ENCODE data around the gene TAC3.
"Not testable (repeated sequence)": the region's sequence is repeated elsewhere in the genome, so short reads cannot be mapped to it uniquely, and the experiment has no call there.

The TAC3 gene

GRCh38 chr12:56980941-56981530, 35.3 kb downstream of the TAC3 start:
- no peak for DNase-seq

DNA sequence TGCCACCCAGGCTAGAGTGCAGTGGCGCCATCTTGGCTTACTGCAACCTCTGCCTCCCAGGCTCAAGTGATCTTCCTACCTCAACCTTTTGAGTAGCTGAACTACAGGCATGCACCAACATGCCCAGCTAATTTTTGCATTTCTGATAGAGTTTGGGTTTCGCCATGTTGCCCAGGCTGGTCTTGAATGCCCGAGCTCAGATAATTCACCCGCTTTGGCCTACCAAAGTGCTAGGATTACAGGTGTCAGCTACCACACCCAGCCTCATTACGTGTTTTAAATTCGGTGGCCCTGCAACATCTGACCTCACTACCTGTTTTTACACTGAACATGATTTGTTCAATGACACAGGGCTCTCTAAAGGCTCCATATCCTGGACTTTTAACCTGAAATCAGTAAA, 36.1 kb downstream of the TAC3 start:
- DNase-seq = no peak

GRCh38 chr12:56979628-56980027, 36.7 kb downstream of the TAC3 start:
- DNase-seq = no peak

DNA sequence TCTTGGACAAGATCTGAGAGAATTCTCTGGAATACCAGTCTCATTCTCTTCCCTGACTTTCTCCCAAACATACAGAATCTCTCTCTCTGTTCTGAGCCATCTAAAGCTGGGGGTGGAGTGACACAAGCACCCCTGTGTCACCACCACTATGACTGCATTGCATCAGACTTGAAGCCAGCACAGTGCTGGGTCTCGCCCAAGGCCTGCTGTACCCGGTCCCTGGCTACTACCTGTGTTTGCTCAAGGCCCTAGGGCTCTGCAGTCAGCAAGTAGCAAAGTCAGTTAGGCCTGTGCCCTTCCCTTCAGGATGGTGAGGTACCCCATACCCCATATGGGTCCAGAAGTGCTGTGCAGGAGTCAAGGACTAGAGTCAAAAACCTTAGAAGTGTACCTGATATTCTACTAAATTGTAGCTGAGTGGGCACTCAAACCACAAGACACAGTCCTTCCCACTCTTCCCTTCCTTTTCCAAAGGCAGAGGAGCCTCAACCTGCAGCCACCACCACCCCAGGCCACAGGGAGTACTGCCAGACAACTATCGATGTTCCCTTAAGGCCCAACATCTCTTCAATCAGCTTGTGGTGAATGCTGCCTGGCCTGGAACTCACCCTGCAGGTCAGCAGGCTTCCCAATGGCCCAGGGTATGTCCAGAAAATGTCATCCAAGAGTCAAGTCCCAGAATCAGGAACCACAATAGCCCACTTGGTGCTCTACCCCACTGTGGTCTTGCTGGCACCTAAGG, 37.8 kb downstream of the TAC3 start:
- no peak for DNase-seq

GRCh38 chr12:56977361-56977760, 39.0 kb downstream of the TAC3 start:
- DNase-seq = not testable (repeated sequence)

- DNase-seq = not testable (repeated sequence)
These were observed 42.1 kb downstream of the TAC3 start for GRCh38 chr12:56974224-56974623.

- DNase-seq = not testable (repeated sequence)
These were observed 47.4 kb downstream of the TAC3 start for GRCh38 chr12:56968910-56969309.

DNA sequence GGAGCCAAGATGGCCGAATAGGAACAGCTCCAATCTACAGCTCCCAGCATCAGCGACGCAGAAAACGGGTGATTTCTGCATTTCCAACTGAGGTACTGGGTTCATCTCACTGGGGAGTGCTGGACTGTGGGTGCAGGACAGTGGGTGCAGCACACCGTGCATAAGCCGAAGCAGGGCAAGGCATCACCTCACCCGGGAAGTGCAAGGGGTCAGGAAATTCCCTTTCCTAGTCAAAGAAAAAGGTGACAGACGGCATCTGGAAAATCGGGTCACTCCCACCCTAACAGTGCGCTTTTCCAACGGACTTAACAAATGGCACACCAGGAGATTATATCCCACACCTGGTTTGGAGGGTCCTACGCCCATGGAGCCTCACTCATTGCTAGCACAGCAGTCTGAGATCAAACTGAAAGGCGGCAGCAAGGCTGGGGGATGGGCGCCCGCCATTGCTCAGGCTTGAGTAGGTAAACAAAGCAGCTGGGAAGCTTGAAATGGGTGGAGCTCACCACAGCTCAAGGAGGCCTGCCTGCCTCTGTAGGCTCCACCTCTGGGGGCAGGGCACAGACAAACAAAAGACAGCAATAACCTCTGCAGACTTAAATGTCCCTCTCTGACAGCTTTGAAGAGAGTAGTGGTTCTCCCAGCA, 50.2 kb downstream of the TAC3 start:
- not testable (repeated sequence) for DNase-seq

DNA sequence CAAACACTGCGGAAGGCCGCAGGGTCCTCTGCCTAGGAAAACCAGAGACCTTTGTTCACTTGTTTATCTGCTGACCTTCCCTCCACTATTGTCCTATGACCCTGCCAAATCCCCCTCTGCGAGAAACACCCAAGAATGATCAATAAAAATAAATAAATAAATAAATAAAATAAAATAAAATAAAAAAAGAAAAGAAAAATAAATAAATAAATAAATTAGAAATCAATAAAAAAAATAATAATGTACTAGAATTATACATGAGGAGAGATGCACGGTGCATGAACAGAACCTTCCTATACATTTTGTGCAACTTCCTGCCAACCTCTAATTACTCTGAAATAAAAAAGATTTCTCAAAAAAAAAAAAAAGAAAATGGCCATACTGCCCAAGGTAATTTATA, 51.2 kb downstream of the TAC3 start:
- not testable (repeated sequence) for DNase-seq

DNA sequence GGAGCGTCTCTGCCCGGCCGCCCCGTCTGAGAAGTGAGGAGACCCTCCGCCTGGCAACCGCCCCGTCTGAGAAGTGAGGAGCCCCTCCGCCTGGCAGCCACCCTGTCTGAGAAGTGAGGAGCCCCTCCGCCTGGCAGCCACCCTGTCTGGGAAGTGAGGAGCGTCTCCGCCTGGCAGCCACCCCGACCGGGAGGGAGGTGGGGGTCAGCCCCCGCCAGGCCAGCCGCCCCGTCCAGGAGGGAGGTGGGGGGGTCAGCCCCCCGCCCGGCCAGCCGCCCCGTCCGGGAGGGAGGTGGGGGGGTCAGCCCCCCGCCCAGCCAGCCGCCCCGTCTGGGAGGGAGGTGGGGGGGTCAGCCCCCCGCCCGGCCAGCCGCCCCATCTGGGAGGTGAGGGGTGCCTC, 52.8 kb downstream of the TAC3 start:
- not testable (repeated sequence) for DNase-seq

- DNase-seq = not testable (repeated sequence)
These were observed 54.1 kb downstream of the TAC3 start for GRCh38 chr12:56962247-56962646.
